Endometrial microvascular endothelial cells (primary cell): ENCODE measurements around the gene CSNK1A1L. TPM values are rescaled to one million over a fixed set of nuclear protein-coding genes. Genes with fewer than 3 reads are reported as not detected.
"Not testable (repeated sequence)": the region's sequence is repeated elsewhere in the genome, so short reads cannot be mapped to it uniquely, and the experiment has no call there.

Source experiments
- in situ Hi-C: cut with HindIII; loops from 2 replicates; pipeline ENCODE4 v1.10.0; 2017; ENCODE audit warnings: low sequenced_read_pairs, low pct_unique_long_range_greater_than_20kb; ENCODE audit errors: inconsistent ontology term
- total RNA-seq: library from RNA; depleted of rRNA; stranded (reverse); fragments of >200 nt; gene quantifications from one replicate; pipeline ENCODE4 v1.2.3, GENCODE V29; 2015; ENCODE audit errors: inconsistent ontology term

The CSNK1A1L gene
- total RNA-seq, 1 donor from 2014 or later: not detected

DNA sequence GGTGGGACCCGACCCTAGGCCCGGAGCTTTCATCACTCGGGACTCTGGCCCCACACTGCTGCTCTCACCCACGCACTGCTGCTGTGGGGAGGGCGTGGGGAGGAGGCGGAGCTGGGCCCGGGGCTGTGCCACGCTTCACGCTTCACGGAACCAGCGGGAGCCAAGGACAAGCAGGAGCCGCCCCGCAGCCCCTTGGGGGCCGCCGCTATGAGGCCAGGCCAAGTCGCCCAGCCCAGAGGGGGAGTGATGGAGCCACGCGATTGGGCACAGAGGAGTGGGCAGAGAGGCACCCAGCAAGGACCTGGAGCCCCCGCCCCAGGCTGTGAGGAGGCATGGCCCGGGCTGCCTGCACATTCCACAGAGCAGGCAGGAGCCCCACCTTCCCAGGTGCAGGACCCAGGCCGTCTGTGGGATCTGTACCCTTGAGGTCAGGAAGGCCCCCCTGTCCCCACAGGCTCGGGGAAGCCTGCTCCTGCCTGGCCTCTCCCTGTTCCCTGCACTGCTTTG lies 35.8 kb downstream of the CSNK1A1L start:
- in situ Hi-C loops: no loop called here

DNA sequence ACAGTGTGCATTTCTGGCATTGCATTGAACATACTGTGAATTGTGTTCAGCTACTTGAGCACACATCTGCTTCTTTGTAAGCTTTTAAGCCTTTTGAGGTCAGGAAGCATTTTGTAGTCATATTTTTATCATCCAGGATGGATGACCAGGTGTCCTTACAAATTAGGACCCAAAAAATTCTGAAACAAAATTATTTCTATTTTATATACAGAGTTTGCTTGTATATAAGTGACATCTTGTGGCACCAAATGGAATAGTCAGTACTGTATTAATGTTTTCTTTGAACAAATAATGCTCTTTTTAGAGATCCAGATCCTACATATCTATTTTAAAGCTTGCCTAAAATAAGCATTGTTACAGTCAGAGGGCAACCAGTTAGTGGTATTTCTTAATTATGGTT lies 36.5 kb downstream of the CSNK1A1L start:
- in situ Hi-C loops: no loop called here

DNA sequence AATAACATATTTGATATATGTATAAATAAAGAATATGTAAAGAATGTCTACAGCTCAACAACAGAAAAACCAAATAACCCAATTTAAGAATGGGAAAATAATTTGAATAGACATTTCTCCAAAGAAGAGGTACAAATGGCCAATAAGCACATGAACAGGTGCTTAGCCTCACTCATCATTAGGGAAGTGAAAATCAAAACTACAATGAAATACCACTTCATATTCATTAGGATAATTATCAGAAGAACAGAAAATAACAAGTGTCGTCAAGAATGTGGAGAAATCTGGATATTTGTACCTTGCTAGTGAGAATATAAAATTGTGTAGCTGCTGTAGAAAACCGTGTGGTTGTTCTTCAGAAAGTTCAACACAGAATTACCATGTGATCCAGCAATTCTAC lies 37.6 kb downstream of the CSNK1A1L start:
- in situ Hi-C loops: no loop called here

DNA sequence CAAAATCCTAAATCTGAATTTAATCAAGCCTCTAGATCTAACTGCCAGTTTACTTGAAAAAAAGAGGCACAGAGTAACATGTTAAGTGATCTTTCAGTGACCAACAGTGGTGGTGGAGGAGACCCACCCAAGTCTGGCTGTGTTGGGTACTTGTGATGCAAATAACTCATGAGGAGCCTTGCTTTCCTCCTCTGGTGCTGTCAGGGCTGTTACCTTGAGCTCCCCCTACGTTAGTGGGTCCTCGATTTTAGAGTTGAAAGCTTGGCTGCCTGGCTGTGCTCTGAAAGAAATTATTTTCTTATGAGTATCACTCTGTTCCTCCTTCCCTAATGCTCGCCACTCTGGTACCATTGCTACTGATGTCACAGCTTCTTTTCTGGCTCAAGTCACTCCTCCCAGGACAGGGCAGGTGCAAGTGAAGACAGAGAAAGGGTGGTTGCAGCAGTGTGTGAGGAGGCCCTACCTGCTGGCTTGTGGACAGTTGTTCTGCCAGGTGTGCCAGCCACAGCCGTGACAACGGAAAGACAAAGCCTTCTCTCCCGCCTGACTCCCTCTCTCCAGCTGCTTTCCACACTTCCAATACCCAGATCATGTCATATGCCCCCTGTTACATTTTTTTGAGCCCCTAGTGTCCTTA lies 39.5 kb downstream of the CSNK1A1L start:
- in situ Hi-C loops: no loop called here

DNA sequence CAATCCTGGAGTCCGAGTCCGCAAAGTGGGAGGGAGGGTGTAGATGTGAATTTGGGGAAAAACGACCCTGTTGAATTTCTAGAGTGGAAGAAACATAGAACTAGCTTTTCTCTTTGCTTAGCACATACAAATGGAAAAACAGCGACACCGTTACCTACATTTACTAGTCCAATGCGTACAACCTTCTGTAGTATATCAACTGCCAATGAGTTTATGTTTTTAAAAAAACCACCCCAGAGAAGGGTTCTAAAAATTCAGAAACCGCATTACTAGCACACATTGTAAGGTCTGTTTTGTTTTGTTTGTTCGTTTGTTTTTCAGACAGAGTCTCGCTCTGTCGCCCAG lies 45.6 kb downstream of the CSNK1A1L start:
- in situ Hi-C loops: no loop called here

DNA sequence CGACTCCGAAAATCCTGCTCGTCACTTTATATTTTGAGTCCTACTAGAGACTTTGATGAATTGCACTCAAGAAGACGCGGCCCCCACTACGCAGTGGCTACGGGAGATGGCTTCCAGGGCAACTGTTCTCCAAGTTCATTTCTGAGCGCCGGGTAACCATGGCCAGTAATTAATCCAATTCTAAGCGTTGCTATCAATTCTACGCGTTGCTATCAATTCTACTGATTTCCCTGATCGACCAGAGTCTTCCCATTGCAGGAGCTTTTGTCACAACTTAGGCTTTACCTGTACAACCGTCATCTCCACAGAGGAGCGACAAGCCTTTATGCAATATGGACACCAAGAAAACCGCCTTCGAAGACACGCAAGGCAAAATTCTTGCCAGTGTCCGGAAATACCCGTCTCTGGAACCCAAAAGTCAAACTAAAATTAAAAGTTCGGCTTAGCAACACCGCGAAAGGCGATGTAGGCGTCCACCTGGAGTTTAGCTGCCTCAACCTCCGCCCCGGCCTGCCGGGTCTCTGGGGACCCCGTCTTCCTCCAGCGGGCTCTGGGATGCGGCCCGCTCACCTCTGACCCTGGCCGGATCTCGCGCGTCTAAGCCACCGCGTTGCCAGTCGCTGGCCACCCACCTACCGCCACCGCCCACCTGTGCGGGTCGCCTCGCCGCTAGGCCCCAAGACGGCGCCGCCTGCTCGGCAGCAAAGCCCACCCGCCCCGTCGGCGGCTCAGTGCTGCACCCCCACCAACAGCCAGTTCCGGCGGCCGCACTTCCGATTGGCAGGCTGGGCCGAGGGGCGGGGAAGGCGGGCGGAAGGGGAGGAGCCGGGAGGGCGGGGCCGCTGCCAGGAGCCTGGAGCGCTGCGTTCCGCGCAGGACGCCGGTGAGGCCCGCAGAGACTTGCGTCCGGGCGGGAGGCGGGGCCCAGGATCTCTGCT lies 46.3 kb downstream of the CSNK1A1L start, which contains the start of gene SUPT20H:
SUPT20H (minus strand) TSS at position 779 of the 938 bp plus-strand sequence. CDS start 8,198 bp downstream, outside the sequence.
- in situ Hi-C loops: no loop called here

DNA sequence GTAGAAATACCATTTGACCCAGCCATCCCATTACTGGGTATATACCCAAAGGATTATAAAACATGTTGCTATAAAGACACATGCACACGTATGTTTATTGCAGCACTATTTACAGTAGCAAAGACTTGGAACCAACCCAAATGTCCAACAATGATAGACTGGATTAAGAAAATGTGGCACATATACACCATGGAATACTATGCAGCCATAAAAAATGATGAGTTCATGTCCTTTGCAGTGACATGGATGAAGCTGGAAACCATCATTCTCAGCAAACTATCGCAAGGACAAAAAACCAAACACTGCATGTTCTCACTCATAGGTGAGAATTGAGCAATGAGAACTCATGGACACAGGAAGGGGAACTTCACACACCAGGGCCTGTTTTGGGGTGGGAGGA lies 49.2 kb downstream of the CSNK1A1L start:
- in situ Hi-C loops: not testable (repeated sequence)

Other genes starting within 250 kb of the CSNK1A1L start
- gene SMAD9, start 185.4 kb downstream of the CSNK1A1L start, total RNA-seq: 4.1 TPM
- 33.9 TPM for gene ALG5, start 106.3 kb downstream of the CSNK1A1L start, total RNA-seq
- gene EXOSC8, start 104.9 kb downstream of the CSNK1A1L start, total RNA-seq: 56.7 TPM
- gene SUPT20H, start 46.0 kb downstream of the CSNK1A1L start, total RNA-seq: 53.7 TPM